Measurements from ENCODE around the gene RPL13A. TPM values are rescaled to one million over a fixed set of nuclear protein-coding genes. Genes with fewer than 3 reads are reported as not detected.
A peak's percentile ranks its signal among the peaks of the same experiment; 100 is the strongest.

Gene RPL13A
- total and polyA plus RNA-seq, 2 of the 13 experiments (the other 11 are each of a cell fraction or from before 2014, with no cell fraction given) = 2,601 to 3,407 TPM

- ATAC-seq (no peak), FAIRE-seq (no peak), DNase-seq (ENCODE audit: low spot score) (no peak)
- Histone ChIP-seq H3K4me2 (ENCODE audit: low read depth, low read length) (peak overlapping the region; percentile 75), H3K4me3 (replicated peaks in 1 of 3; ENCODE audit: insufficient read depth in 1 of 3, low read depth in 2 of 3, low read length in 3 of 3) (peak overlapping the region; percentile 16 to 76 (median 70); a peak in 4 of 6 replicates), H3K27me3 (ENCODE audit: control insufficient read depth in 1 of 2, insufficient read depth in 2 of 2, low read length in 2 of 2) (peaks cover 7 to 49% of the 10 kb centered on the region in 2 experiments; a peak in 4 of 5 replicates), H3K27ac (ENCODE audit: extremely low read length, insufficient read depth, low read length) (no peak overlapping the region), H3K9ac (ENCODE audit: insufficient read depth, low read depth, low read length) (no peak overlapping the region), H4K20me1 (ENCODE audit: insufficient read depth, low read length) (peaks cover 5% of the 10 kb centered on the region; the same call in 1 of the 2 replicates), H2AFZ (ENCODE audit: low read length) (peak overlapping the region; percentile 72), H3K79me2 (ENCODE audit: insufficient read depth, low read length) (no peaks in the 10 kb centered on the region), H3K36me3 (replicated peaks in 1 of 2; ENCODE audit: control insufficient read depth in 1 of 2, insufficient read depth in 2 of 2, low read length in 2 of 2) (peaks cover 0 to 10% of the 10 kb centered on the region in 2 experiments; a peak in 3 of 5 replicates), H3K4me1 (ENCODE audit: insufficient read depth, low read length) (peaks cover 27% of the 10 kb centered on the region), H3K9me3 (ENCODE audit: low read length) (no peaks in the 10 kb centered on the region)
- TF ChIP-seq ZSCAN9 (CRISPR knock-in tag; IDR thresholded peaks at IDR 0.05; ENCODE audit: borderline replicate concordance) = no peak
- TF ChIP-seq GFI1 (CRISPR knock-in tag; IDR thresholded peaks at IDR 0.05; ENCODE audit: borderline replicate concordance) = 0 out of 2 replicates have a peak, but pooled peaks have one; percentile 19
- 0 out of 2 replicates have a peak, but pooled peaks have one; percentile 8 for TF ChIP-seq ARHGAP35 (CRISPR knock-in tag; IDR thresholded peaks at IDR 0.05; ENCODE audit: borderline replicate concordance)
- no peak for TF ChIP-seq ZNF224 (CRISPR knock-in tag; IDR thresholded peaks at IDR 0.05)
- TF ChIP-seq ZNF3 (CRISPR knock-in tag; IDR thresholded peaks at IDR 0.05) = no peak
- in situ Hi-C loops (cut with HindIII; ENCODE audit: extremely low pct_ligation_motif_present, low pct_unique_long_range_greater_than_20kb) (no loop called here), intact Hi-C loops (cut with micrococcal nuclease; ENCODE audit: unreplicated experiment) (no loop called here)
- no TSS peak for BruUV-seq (replicated peaks)
- WGBS (ENCODE audit: low lambda C conversion rate) = 10% methylated on average over 11 of the region's 11 CpGs
- ChIA-PET CTCF (ENCODE audit: low intra/inter-chr PET ratio, low total read pairs) (interaction anchor here (2.3 kb wide), 1 partner anchor 50 kb away, joined by 45 read pairs; no protein-coding TSS in a partner anchor), POLR2A (interaction anchor here (1.0 to 2.1 kb wide), 5 partner anchors 9 to 81 kb away, joined by 3 to 21 read pairs (median 3); partner anchors contain the start of genes ALDH16A1 and PIH1D1)
These were observed 45.1 kb upstream of the RPL13A start for GRCh38 chr19:49442354-49442753.

DNA sequence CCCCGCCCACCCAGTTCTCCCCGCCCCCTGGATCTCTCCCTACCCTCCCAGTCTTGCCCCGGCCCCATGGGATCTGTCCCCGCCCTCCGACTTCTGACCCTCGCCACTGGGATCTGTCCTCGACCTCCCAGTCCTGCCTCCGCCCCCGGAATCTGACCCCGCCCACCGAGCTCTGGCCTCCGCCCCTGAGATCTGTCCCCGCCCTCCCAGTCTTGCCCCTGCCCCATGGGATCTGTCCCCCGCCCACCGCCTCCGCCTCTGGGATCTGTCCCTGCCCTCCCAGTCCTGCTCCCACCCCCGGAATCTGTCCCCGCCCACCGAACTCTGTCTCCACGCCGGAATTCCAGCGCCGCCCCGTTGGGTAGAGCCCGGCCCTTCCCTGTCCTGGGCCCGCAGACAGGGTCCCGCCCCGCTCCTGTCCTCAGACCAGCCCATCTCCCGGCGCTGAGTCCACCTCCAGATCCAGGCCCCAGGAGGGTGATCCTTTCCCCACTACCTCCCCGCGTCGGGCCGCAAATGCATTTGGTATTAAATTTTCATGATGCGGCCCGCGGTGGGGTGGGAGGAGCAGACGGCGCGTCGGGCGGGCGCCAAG lies 44.5 kb upstream of the RPL13A start:
- Histone ChIP-seq H3K4me3 (replicated peaks in 1 of 3; ENCODE audit: insufficient read depth in 1 of 3, low read depth in 2 of 3, low read length in 3 of 3) (peak overlapping the region; percentile 70 to 76 (median 74)), H3K27ac (ENCODE audit: extremely low read length, insufficient read depth, low read length) (peak overlapping the region; percentile 72), H3K4me1 (ENCODE audit: insufficient read depth, low read length) (peaks cover 27% of the 10 kb centered on the region), H3K36me3 (replicated peaks in 1 of 2; ENCODE audit: control insufficient read depth in 1 of 2, insufficient read depth in 2 of 2, low read length in 2 of 2) (peaks cover 0 to 10% of the 10 kb centered on the region in 2 experiments; a peak in 3 of 5 replicates), H4K20me1 (ENCODE audit: insufficient read depth, low read length) (peaks cover 5% of the 10 kb centered on the region; the same call in 1 of the 2 replicates), H3K27me3 (ENCODE audit: control insufficient read depth in 1 of 2, insufficient read depth in 2 of 2, low read length in 2 of 2) (peaks cover 7 to 44% of the 10 kb centered on the region in 2 experiments; a peak in 4 of 5 replicates), H2AFZ (ENCODE audit: low read length) (no peak overlapping the region), H3K4me2 (ENCODE audit: low read depth, low read length) (peak overlapping the region; percentile 90), H3K9ac (ENCODE audit: insufficient read depth, low read depth, low read length) (peak overlapping the region; percentile 76), H3K79me2 (ENCODE audit: insufficient read depth, low read length) (no peaks in the 10 kb centered on the region), H3K9me3 (ENCODE audit: low read length) (no peaks in the 10 kb centered on the region)
- in situ Hi-C loops (cut with HindIII; ENCODE audit: extremely low pct_ligation_motif_present, low pct_unique_long_range_greater_than_20kb) (no loop called here), intact Hi-C loops (cut with micrococcal nuclease; ENCODE audit: unreplicated experiment) (loop anchor here (1.0 kb wide), 1 partner anchor 51 kb away; no protein-coding TSS in a partner anchor)
- DNase-seq (ENCODE audit: low spot score) (peak; percentile 86), ATAC-seq (peak; percentile 84), FAIRE-seq (no peak)
- ChIA-PET CTCF (ENCODE audit: low intra/inter-chr PET ratio, low total read pairs) (interaction anchor here (1.4 to 2.3 kb wide), 3 partner anchors 33 to 177 kb away, joined by 3 to 45 read pairs (median 5); no protein-coding TSS in a partner anchor), POLR2A (interaction anchor here (1.0 to 2.1 kb wide), 5 partner anchors 9 to 82 kb away, joined by 3 to 21 read pairs (median 3); partner anchors contain the start of genes ALDH16A1 and PIH1D1)
- 3% methylated on average over 24 of the region's 43 CpGs for WGBS (ENCODE audit: low lambda C conversion rate)
- BruUV-seq (replicated peaks) = no TSS peak
- TF ChIP-seq, protein P1, sequence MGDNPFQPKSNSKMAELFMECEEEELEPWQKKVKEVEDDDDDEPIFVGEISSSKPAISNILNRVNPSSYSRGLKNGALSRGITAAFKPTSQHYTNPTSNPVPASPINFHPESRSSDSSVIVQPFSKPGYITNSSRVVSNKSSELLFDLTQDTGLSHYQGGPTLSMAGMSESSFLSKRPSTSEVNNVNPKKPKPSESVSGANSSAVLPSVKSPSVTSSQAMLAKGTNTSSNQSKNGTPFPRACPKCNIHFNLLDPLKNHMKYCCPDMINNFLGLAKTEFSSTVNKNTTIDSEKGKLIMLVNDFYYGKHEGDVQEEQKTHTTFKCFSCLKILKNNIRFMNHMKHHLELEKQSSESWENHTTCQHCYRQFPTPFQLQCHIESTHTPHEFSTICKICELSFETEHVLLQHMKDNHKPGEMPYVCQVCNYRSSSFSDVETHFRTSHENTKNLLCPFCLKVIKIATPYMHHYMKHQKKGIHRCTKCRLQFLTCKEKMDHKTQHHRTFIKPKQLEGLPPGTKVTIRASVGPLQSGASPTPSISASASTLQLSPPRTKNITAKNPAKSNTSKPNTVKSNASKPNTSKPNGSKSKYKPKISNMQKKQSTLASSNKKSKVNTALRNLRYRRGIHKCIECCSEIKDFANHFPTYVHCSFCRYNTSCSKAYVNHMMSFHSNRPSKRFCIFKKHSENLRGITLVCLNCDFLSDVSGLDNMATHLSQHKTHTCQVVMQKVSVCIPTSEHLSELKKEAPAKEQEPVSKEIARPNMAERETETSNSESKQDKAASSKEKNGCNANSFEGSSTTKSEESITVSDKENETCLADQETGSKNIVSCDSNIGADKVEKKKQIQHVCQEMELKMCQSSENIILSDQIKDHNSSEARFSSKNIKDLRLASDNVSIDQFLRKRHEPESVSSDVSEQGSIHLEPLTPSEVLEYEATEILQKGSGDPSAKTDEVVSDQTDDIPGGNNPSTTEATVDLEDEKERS (CRISPR knock-in tag; IDR thresholded peaks at IDR 0.05) = no peak
- TF ChIP-seq PITX1 (CRISPR knock-in tag; IDR thresholded peaks at IDR 0.05) (no peak), ZNF770 (CRISPR knock-in tag; IDR thresholded peaks at IDR 0.05) (0 out of 2 replicates have a peak, but pooled peaks have one; percentile 8)

All from HepG2 (cell line).